Measurements from ENCODE around the gene LRBA. TPM values are rescaled to one million over a fixed set of nuclear protein-coding genes. Genes with fewer than 3 reads are reported as not detected.
"Not testable (repeated sequence)": the region's sequence is repeated elsewhere in the genome, so short reads cannot be mapped to it uniquely, and the experiment has no call there.

Gene LRBA
- total RNA-seq, 3 donors from 2014 or later: 52.0 to 68.5 (median 63.6) TPM

DNA sequence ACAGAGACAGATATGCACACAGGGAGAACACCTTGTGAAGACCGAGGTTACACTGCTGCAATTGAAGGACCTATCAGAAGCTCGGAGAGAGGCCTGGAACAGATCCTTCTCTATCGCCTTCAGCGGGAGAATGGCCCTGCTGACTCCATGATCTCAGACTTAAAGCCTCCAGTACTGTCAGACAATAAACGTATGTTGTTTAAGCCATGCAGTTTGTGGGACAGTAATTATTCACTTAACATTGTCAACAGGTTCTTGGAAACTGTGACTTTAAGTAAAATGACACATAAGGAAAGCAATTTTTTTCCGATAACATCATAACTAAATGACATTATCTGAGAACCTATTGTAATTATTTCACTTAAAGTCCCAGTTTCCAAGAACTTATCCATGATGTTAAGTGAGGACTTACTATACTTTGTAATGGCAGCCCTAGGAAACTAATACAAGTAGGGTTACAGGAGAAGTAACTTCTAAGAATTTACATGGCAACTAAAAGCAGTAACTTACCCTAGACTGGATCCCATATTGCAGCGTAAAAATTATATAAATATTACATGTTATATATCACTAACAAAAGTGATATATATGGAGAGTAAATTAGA is 613.9 kb downstream of the LRBA start:
- Mint-ChIP-seq H3K4me3 (no peak overlapping the region), H3K36me3 (ENCODE audit: insufficient read depth) (peaks cover 26% of the 10 kb centered on the region), H3K27me3 (ENCODE audit: low read depth) (no peaks in the 10 kb centered on the region), H3K4me1 (ENCODE audit: low read depth) (peaks cover 3% of the 10 kb centered on the region), H3K9me3 (no peaks in the 10 kb centered on the region)
- no peak for DNase-seq
- ATAC-seq: no peak

DNA sequence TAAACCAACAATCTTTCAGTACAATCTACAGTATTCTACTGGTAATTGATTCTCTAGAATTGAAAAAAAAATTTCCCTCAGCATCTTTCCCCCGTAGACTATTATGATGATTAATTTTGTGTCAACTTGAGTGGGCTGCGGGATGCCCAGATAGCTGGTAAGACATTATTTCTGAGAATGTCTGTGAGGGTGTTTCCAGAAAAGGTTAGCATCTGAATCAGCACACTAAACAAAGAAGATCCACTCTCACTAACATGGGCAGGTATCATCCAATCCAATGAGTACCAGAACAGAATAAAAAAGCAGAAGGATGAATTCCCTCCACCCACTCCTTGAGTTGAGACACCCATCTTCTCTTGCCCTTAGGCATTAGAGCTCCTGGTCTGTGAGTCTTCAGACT is 619.2 kb downstream of the LRBA start:
- H3K27me3 Mint-ChIP-seq (ENCODE audit: low read depth): no peaks in the 10 kb centered on the region
- H3K4me1 Mint-ChIP-seq (ENCODE audit: low read depth): peaks cover 13% of the 10 kb centered on the region
- no peak overlapping the region for H3K4me3 Mint-ChIP-seq
- DNase-seq (no peak), ATAC-seq (peak; percentile 91 to 93)
- peaks cover 18% of the 10 kb centered on the region for H3K9me3 Mint-ChIP-seq
- peaks cover 39% of the 10 kb centered on the region for H3K36me3 Mint-ChIP-seq (ENCODE audit: insufficient read depth)

DNA sequence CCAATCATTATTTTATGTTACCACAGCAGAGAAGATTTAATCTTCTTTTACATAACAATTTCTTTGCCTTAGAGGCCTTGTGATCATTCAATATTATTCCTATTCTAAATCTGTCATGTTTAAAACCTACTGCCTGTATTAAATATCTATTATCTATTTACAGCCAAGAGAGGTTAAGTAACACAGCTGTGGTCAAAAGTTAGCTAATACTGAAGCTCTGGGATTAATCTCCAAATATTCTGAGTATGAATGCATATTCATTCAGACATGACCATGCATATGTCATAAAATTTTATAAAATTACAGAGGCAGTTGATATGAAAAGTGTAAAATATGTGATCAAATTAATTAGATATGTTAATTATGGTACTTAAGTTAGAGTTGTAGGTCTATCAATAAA is 621.0 kb downstream of the LRBA start:
- no peak for DNase-seq
- H3K36me3 Mint-ChIP-seq (ENCODE audit: insufficient read depth): peaks cover 35% of the 10 kb centered on the region
- no peak overlapping the region for H3K4me3 Mint-ChIP-seq
- peaks cover 18% of the 10 kb centered on the region for H3K9me3 Mint-ChIP-seq
- H3K4me1 Mint-ChIP-seq (ENCODE audit: low read depth): peaks cover 13% of the 10 kb centered on the region
- no peaks in the 10 kb centered on the region for H3K27me3 Mint-ChIP-seq (ENCODE audit: low read depth)
- ATAC-seq: no peak

DNA sequence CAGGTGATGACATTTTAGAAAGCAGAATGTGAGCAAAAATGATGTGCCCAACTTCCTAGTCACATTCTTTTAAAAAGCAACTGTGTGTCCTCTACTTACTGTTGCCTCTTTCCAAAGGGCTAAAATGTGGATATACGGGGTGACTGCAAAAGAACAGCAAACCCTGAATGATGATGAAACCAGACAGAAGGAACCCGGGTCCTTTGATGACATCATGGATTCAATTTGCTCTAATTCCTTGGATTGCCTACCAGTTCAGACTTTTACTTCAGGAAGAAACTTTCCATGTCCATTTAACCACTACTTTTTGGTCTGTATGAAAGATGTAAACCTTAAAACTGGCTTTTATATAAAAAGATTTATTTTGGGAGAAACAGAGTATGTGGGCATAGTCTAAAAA is 624.0 kb downstream of the LRBA start:
- Mint-ChIP-seq H3K9me3 (peaks cover 27% of the 10 kb centered on the region), H3K27me3 (ENCODE audit: low read depth) (no peaks in the 10 kb centered on the region), H3K4me1 (ENCODE audit: low read depth) (peaks cover 9% of the 10 kb centered on the region), H3K4me3 (no peak overlapping the region), H3K36me3 (ENCODE audit: insufficient read depth) (peaks cover 43% of the 10 kb centered on the region)
- ATAC-seq (no peak), DNase-seq (no peak)

DNA sequence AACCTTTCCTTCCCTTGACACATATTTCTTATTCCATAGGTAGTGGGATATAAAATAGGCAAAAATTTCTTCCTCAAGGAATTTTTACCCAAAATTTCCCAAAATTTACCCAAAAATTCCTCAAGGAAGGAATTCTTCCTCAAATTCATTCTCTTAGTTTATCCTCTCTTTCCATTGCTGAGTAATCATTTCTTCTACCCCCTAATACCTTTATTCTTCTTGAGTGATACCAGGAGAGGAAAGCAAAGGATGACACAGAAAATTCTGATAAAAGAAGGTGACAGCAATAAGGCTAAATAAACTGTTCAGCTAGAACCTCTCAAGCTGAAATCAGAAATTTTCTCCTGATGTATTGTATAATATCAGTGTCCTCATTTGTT is 624.6 kb downstream of the LRBA start:
- Mint-ChIP-seq H3K36me3 (ENCODE audit: insufficient read depth) (peaks cover 41% of the 10 kb centered on the region), H3K4me1 (ENCODE audit: low read depth) (peaks cover 4% of the 10 kb centered on the region), H3K27me3 (ENCODE audit: low read depth) (no peaks in the 10 kb centered on the region), H3K9me3 (peaks cover 27% of the 10 kb centered on the region), H3K4me3 (no peak overlapping the region)
- ATAC-seq: no peak
- DNase-seq: no peak

- Mint-ChIP-seq H3K4me1 (ENCODE audit: low read depth) (no peaks in the 10 kb centered on the region), H3K27me3 (ENCODE audit: low read depth) (no peaks in the 10 kb centered on the region), H3K9me3 (peaks cover 24% of the 10 kb centered on the region), H3K4me3 (no peak overlapping the region), H3K36me3 (ENCODE audit: insufficient read depth) (peaks cover 41% of the 10 kb centered on the region)
- ATAC-seq: no peak
- no peak for DNase-seq
These were observed 625.1 kb downstream of the LRBA start for GRCh38 chr4:150389896-150390530.

GRCh38 chr4:150387981-150388380 is 627.1 kb downstream of the LRBA start:
- H3K4me3 Mint-ChIP-seq: no peak overlapping the region
- H3K4me1 Mint-ChIP-seq (ENCODE audit: low read depth): no peaks in the 10 kb centered on the region
- no peak for DNase-seq
- peaks cover 15% of the 10 kb centered on the region for H3K9me3 Mint-ChIP-seq
- H3K36me3 Mint-ChIP-seq (ENCODE audit: insufficient read depth): peaks cover 35% of the 10 kb centered on the region
- no peaks in the 10 kb centered on the region for H3K27me3 Mint-ChIP-seq (ENCODE audit: low read depth)
- ATAC-seq: no peak

GRCh38 chr4:150386415-150386814 is 628.7 kb downstream of the LRBA start:
- H3K36me3 Mint-ChIP-seq (ENCODE audit: insufficient read depth): peaks cover 27% of the 10 kb centered on the region
- not testable (repeated sequence) for DNase-seq; H3K4me1 Mint-ChIP-seq (ENCODE audit: low read depth); ATAC-seq; H3K27me3 Mint-ChIP-seq (ENCODE audit: low read depth); H3K9me3 Mint-ChIP-seq; H3K4me3 Mint-ChIP-seq

DNA sequence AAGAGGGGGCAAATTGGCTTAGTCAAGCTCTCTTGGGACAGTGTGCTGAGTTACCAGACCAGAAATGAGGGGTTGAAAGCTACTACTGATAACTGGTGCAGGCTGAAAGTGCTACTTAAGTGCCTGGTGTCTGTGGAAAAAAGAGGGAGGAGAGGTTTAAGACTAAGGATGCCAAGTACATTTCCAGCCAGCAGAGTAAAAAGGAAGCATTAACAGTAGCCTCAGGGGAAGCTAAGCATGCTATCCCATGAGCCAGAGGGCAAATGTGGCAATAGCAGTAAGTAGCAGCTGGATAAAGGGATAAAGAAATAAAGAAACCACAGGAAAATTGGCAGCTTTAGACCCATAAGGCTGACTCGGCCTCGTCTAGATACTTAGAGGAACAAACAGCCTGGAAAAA is 629.5 kb downstream of the LRBA start:
- Mint-ChIP-seq H3K4me1 (ENCODE audit: low read depth) (no peaks in the 10 kb centered on the region), H3K36me3 (ENCODE audit: insufficient read depth) (peaks cover 27% of the 10 kb centered on the region), H3K9me3 (peaks cover 9% of the 10 kb centered on the region), H3K27me3 (ENCODE audit: low read depth) (no peaks in the 10 kb centered on the region), H3K4me3 (no peak overlapping the region)
- DNase-seq (no peak), ATAC-seq (no peak)

DNA sequence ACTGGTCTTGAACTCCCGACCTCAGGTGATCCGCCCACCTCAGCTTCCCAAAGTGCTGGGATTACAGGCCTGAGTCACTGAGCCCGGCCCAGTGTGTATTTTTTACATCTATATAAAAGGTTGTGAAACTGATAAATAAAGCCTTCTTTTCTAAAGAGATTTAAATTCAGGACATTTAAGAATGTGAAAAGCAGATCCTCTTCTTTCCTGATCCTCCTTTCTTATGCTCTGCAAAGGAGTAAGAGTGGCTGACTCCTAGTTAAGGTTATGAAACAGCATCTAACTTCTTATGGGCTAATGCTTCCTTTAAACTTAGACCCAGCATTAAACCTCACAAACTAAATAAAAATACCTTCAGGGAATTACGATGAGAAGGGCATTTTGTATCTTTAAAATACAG is 630.8 kb downstream of the LRBA start:
- peaks cover 23% of the 10 kb centered on the region for H3K36me3 Mint-ChIP-seq (ENCODE audit: insufficient read depth)
- no peak overlapping the region for H3K4me3 Mint-ChIP-seq
- no peaks in the 10 kb centered on the region for H3K4me1 Mint-ChIP-seq (ENCODE audit: low read depth)
- H3K27me3 Mint-ChIP-seq (ENCODE audit: low read depth): no peaks in the 10 kb centered on the region
- H3K9me3 Mint-ChIP-seq: peaks cover 9% of the 10 kb centered on the region
- ATAC-seq: no peak
- DNase-seq: no peak

GRCh38 chr4:150382028-150382427 is 633.1 kb downstream of the LRBA start:
- Mint-ChIP-seq H3K27me3 (ENCODE audit: low read depth) (no peaks in the 10 kb centered on the region), H3K4me3 (no peak overlapping the region), H3K36me3 (ENCODE audit: insufficient read depth) (peaks cover 17% of the 10 kb centered on the region), H3K9me3 (no peaks in the 10 kb centered on the region), H3K4me1 (ENCODE audit: low read depth) (no peaks in the 10 kb centered on the region)
- DNase-seq (no peak), ATAC-seq (no peak)

DNA sequence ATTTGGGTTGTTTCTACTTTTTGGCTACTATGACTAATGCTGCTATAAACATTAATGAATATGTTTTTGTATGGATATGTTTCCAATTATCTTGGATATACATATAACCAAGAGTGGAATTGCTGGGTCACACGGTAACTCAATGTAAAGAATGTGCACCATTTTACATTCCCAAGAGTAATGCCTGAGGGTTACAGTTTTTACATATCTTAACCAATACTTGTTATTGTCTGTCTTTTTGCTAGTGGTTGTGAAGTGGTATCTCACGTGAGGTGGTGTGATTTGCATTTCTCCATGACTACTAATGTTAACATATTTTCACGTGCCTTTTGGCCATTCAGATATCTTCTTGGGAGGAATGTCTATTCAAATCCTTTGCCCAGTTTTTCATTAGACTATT is 633.5 kb downstream of the LRBA start:
- H3K4me3 Mint-ChIP-seq: no peak overlapping the region
- DNase-seq: no peak

GRCh38 chr4:150381036-150381435 is 634.0 kb downstream of the LRBA start:
- Mint-ChIP-seq H3K36me3 (ENCODE audit: insufficient read depth) (peaks cover 11% of the 10 kb centered on the region), H3K4me3 (no peak overlapping the region), H3K9me3 (no peaks in the 10 kb centered on the region), H3K4me1 (ENCODE audit: low read depth) (no peaks in the 10 kb centered on the region), H3K27me3 (ENCODE audit: low read depth) (no peaks in the 10 kb centered on the region)
- ATAC-seq (no peak), DNase-seq (no peak)

More for the DNA sequence above, 633.5 kb downstream of the LRBA start:
- Mint-ChIP-seq H3K4me1 (ENCODE audit: low read depth) (no peaks in the 10 kb centered on the region), H3K9me3 (no peaks in the 10 kb centered on the region), H3K36me3 (ENCODE audit: insufficient read depth) (peaks cover 13% of the 10 kb centered on the region), H3K27me3 (ENCODE audit: low read depth) (no peaks in the 10 kb centered on the region)
- no peak for ATAC-seq

GRCh38 chr4:150379454-150379853 is 635.6 kb downstream of the LRBA start:
- no peaks in the 10 kb centered on the region for H3K27me3 Mint-ChIP-seq (ENCODE audit: low read depth)
- no peaks in the 10 kb centered on the region for H3K4me1 Mint-ChIP-seq (ENCODE audit: low read depth)
- DNase-seq (no peak), ATAC-seq (no peak)
- H3K36me3 Mint-ChIP-seq (ENCODE audit: insufficient read depth): peaks cover 17% of the 10 kb centered on the region
- H3K9me3 Mint-ChIP-seq: no peaks in the 10 kb centered on the region
- H3K4me3 Mint-ChIP-seq: no peak overlapping the region

DNA sequence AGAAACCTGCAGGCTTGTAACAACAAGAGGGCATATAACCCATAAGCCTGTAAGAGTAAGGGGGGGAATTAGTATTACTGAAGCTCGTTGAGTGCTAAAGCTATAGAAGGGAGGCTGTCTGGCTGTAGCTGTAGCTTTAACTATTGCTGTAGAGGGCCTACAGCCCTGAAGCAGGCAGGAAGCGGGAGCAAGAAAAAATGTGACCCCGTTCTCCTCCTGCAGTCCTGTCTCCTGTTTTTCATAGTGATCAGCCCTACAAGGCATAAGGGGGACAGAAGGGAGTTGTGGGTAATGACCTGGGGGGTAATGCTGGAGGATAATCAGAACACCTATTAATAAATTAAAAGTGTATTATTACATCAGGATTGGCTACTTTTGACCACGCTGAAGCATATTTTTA is 640.1 kb downstream of the LRBA start:
- H3K4me1 Mint-ChIP-seq (ENCODE audit: low read depth): no peaks in the 10 kb centered on the region
- no peaks in the 10 kb centered on the region for H3K27me3 Mint-ChIP-seq (ENCODE audit: low read depth)
- no peak for ATAC-seq
- no peak for DNase-seq
- no peak overlapping the region for H3K4me3 Mint-ChIP-seq
- H3K9me3 Mint-ChIP-seq: no peaks in the 10 kb centered on the region
- peaks cover 19% of the 10 kb centered on the region for H3K36me3 Mint-ChIP-seq (ENCODE audit: insufficient read depth)

All from activated T-cell treated with anti-CD3 and anti-CD28 coated beads, Interleukin-2, amount 50 U/mL, for 4 hours (primary cell).